GM21515 (cell line): Measurements from ENCODE around the gene TXNDC5.
A peak's percentile ranks its signal among the peaks of the same experiment; 100 is the strongest.
"Not testable (repeated sequence)": the region's sequence is repeated elsewhere in the genome, so short reads cannot be mapped to it uniquely, and the experiment has no call there.

Source experiments
- ATAC-seq: cut with Tn5 transposase; IDR thresholded peaks from one replicate; pipeline ENCODE4 v1.9.1; 2021; ENCODE audit not compliant: unreplicated experiment

Gene TXNDC5

GRCh38 chr6:7914991-7915789, 4.6 kb upstream of the TXNDC5 start:
- no peak for ATAC-seq

- ATAC-seq, result no peak
These were observed 3.7 kb upstream of the TXNDC5 start for GRCh38 chr6:7914311-7914710.

- no peak for ATAC-seq
These were observed 2.3 kb upstream of the TXNDC5 start for GRCh38 chr6:7912736-7913517.

GRCh38 chr6:7912024-7912423, 1.4 kb upstream of the TXNDC5 start:
- no peak for ATAC-seq

GRCh38 chr6:7911345-7911725, 747 bp upstream of the TXNDC5 start:
- ATAC-seq, result no peak

GRCh38 chr6:7910298-7910653, 312 bp downstream of the TXNDC5 start:
- peak; percentile 19 for ATAC-seq

GRCh38 chr6:7909323-7910276, 988 bp downstream of the TXNDC5 start:
- no peak for ATAC-seq

GRCh38 chr6:7907159-7907558, 3.4 kb downstream of the TXNDC5 start:
- ATAC-seq, result no peak

- ATAC-seq, result no peak
These were observed 3.8 kb downstream of the TXNDC5 start for GRCh38 chr6:7906741-7907140.

- ATAC-seq, result no peak
These were observed 5.2 kb downstream of the TXNDC5 start for GRCh38 chr6:7905416-7905815.

GRCh38 chr6:7904654-7905319, 5.8 kb downstream of the TXNDC5 start:
- no peak for ATAC-seq

GRCh38 chr6:7903673-7904072, 6.9 kb downstream of the TXNDC5 start:
- no peak for ATAC-seq

GRCh38 chr6:7902867-7903266, 7.7 kb downstream of the TXNDC5 start:
- no peak for ATAC-seq

- no peak for ATAC-seq
These were observed 8.4 kb downstream of the TXNDC5 start for GRCh38 chr6:7902221-7902620.

GRCh38 chr6:7901780-7902179, 8.8 kb downstream of the TXNDC5 start:
- ATAC-seq, result no peak

- ATAC-seq, result no peak
These were observed 9.5 kb downstream of the TXNDC5 start for GRCh38 chr6:7901056-7901455.

GRCh38 chr6:7900621-7901020, 10.0 kb downstream of the TXNDC5 start:
- no peak for ATAC-seq

- ATAC-seq, result no peak
These were observed 10.7 kb downstream of the TXNDC5 start for GRCh38 chr6:7899889-7900213.

GRCh38 chr6:7899101-7899888, 11.3 kb downstream of the TXNDC5 start:
- ATAC-seq, result peak; percentile 40

GRCh38 chr6:7898193-7898586, 12.4 kb downstream of the TXNDC5 start:
- not testable (repeated sequence) for ATAC-seq
